Transverse colon (tissue), 3 donors: ENCODE measurements around the gene NTN3.

Experiments
- CTCF ChIP-seq, 5 experiments: fragments of 200-600 bp in 3 of 5; fragments of 450-650 bp in 2 of 5; sonication (generic) in 3 of 5; IDR thresholded peaks; 1 replicate in 2 of 5; 2 replicates in 3 of 5; pipeline ENCODE4 v1.5.1; 2016 to 2017; ENCODE audit warnings: antibody characterized with exemption in 5 of 5, inconsistent platforms in 3 of 5, mild to moderate bottlenecking in 2 of 5, moderate library complexity in 1 of 5
- POLR2A ChIP-seq: fragments of 450-650 bp; IDR thresholded peaks from one replicate; pipeline ENCODE4 v1.6.1; 2016; ENCODE audit warnings: antibody characterized with exemption, mild to moderate bottlenecking, moderate library complexity

- TF ChIP-seq CTCF (IDR thresholded peaks at IDR 0.05) (no peak), POLR2A (no peak)
These were observed 49.9 kb downstream of the NTN3 start for GRCh38 chr16:2520784-2521531.
